ENCODE measurements around the gene MBOAT7.
A peak's percentile ranks its signal among the peaks of the same experiment; 100 is the strongest.

MBOAT7 gene

GRCh38 chr19:54162884-54163283 is 26.5 kb downstream of the MBOAT7 start:
- DNase-seq (ENCODE audit: low spot score) = no peak

GRCh38 chr19:54162241-54162805 is 27.1 kb downstream of the MBOAT7 start:
- peak; percentile 76 for DNase-seq (ENCODE audit: low spot score)

- no peak for DNase-seq (ENCODE audit: low spot score)
Observed at GRCh38 chr19:54160854-54161253, 28.5 kb downstream of the MBOAT7 start.

- no peak for DNase-seq (ENCODE audit: low spot score)
Observed at GRCh38 chr19:54160182-54160811, 29.1 kb downstream of the MBOAT7 start.

- DNase-seq (ENCODE audit: low spot score) = peak; percentile 100
Observed at GRCh38 chr19:54159352-54160181, 29.8 kb downstream of the MBOAT7 start, which contains the start of gene LENG1. LENG1 (minus strand) TSS chr19:54159721; CDS start chr19:54159695, 26 bp downstream.

- peak; percentile 30 for DNase-seq (ENCODE audit: low spot score)
Observed at GRCh38 chr19:54158812-54159351, 30.5 kb downstream of the MBOAT7 start.

- no peak for DNase-seq (ENCODE audit: low spot score)
Observed at GRCh38 chr19:54156953-54157352, 32.4 kb downstream of the MBOAT7 start.

GRCh38 chr19:54156490-54156889 is 32.9 kb downstream of the MBOAT7 start:
- DNase-seq (ENCODE audit: low spot score) = no peak

- no peak for DNase-seq (ENCODE audit: low spot score)
Observed at GRCh38 chr19:54155694-54156093, 33.7 kb downstream of the MBOAT7 start.

- peak; percentile 35 for DNase-seq (ENCODE audit: low spot score)
Observed at GRCh38 chr19:54154603-54155345, 34.6 kb downstream of the MBOAT7 start.

GRCh38 chr19:54153731-54154326 is 35.6 kb downstream of the MBOAT7 start:
- DNase-seq (ENCODE audit: low spot score) = no peak

- no peak for DNase-seq (ENCODE audit: low spot score)
Observed at GRCh38 chr19:54152878-54153524, 36.4 kb downstream of the MBOAT7 start.

- DNase-seq (ENCODE audit: low spot score) = no peak
Observed at GRCh38 chr19:54152267-54152666, 37.1 kb downstream of the MBOAT7 start.

- no peak for DNase-seq (ENCODE audit: low spot score)
Observed at GRCh38 chr19:54151362-54152035, 37.9 kb downstream of the MBOAT7 start.

GRCh38 chr19:54149021-54149812 is 40.2 kb downstream of the MBOAT7 start:
- DNase-seq (ENCODE audit: low spot score) = no peak

- no peak for DNase-seq (ENCODE audit: low spot score)
Observed at GRCh38 chr19:54148158-54148557, 41.2 kb downstream of the MBOAT7 start.

- DNase-seq (ENCODE audit: low spot score) = no peak
Observed at GRCh38 chr19:54147676-54148075, 41.7 kb downstream of the MBOAT7 start.

- DNase-seq (ENCODE audit: low spot score) = no peak
Observed at GRCh38 chr19:54145541-54146158, 43.7 kb downstream of the MBOAT7 start.

- DNase-seq (ENCODE audit: low spot score) = no peak
Observed at GRCh38 chr19:54142166-54142780, 47.1 kb downstream of the MBOAT7 start.

All from activated CD4-positive, alpha-beta T cell treated with anti-CD3 and anti-CD28 coated beads, Interleukin-2, Interleukin-4, amounts not matched to agents 100 ng/mL and 50 ng/mL, durations not matched to agents 16 hours and 8 hours (primary cell).